A549 (cell line): ENCODE results near the gene TSSK2. TPM values are rescaled to one million over a fixed set of nuclear protein-coding genes. Genes with fewer than 3 reads are reported as not detected.

Experiments
- ATAC-seq, 2 experiments: fragments of 200-7000 bp in 1 of 2; fragments of >200 bp in 1 of 2; cut with Nextera tagmentation in 1 of 2; cut with Tn5 transposase in 1 of 2; 3 replicates each; pipeline versions ENCODE4 v1.8.0 to v1.9.1; 2018 to 2020; ENCODE audit warnings: mild to moderate bottlenecking in 1 of 2, moderate library complexity in 1 of 2
- CTCF ChIA-PET: fragments of 300-600 bp; sonication (Branson Sonifier 250); formaldehyde crosslinking; extraction: SDS; loops from one replicate; lab custom pipeline; 2021; ENCODE audit warnings: antibody characterized with exemption, inconsistent platforms; lab: Yijun Ruan, JAX
- POLR2A ChIA-PET: fragments of 350-600 bp; formaldehyde crosslinking; extraction: SDS; loops from one replicate; lab custom pipeline; 2021; ENCODE audit warnings: antibody characterized with exemption, inconsistent platforms; lab: Yijun Ruan, JAX
- DNase-seq, 2 experiments: peaks; one replicate each; pipeline versions ENCODE4 v3.0.0 to v3.0.0-alpha.2; 2011 to 2016; ENCODE audit warnings: low read depth in 1 of 2, low spot score in 1 of 2
- FAIRE-seq: peaks from 2 replicates; lab custom pipeline; 2011; peaks lifted over from hg19 to GRCh38; lab: Jason Lieb, UNC
- H3K27ac ChIP-seq, 2 experiments: fragments of >200 bp; sonication (Bioruptor Twin); formaldehyde crosslinking; 3 replicates each; pipeline ENCODE4 v1.5.1; 2016 to 2017
- H3K4me1 ChIP-seq: fragments of >200 bp; sonication (Bioruptor Twin); formaldehyde crosslinking; 3 replicates; pipeline ENCODE4 v1.6.1; 2016
- H3K4me2 ChIP-seq: fragments of >200 bp; sonication (Bioruptor Twin); formaldehyde crosslinking; 3 replicates; pipeline ENCODE4 v1.6.1; 2016
- H3K4me3 ChIP-seq: fragments of >200 bp; sonication (Bioruptor Twin); formaldehyde crosslinking; 3 replicates; pipeline ENCODE4 v1.5.1; 2016
- H3K9me3 ChIP-seq: fragments of >200 bp; sonication (Bioruptor Twin); formaldehyde crosslinking; 3 replicates; pipeline ENCODE4 v1.6.1; 2016
- CBX2 ChIP-seq: fragments of 200-600 bp; sonication (generic); IDR thresholded peaks from 2 replicates; pipeline ENCODE4 v1.6.1; 2016; ENCODE audit warnings: low read depth, mild to moderate bottlenecking, borderline replicate concordance
- CBX8 ChIP-seq: fragments of 200-600 bp; sonication (generic); IDR thresholded peaks from 2 replicates; pipeline ENCODE4 v1.6.1; 2016
- CHD4 ChIP-seq: fragments of 200-600 bp; sonication (generic); IDR thresholded peaks from 2 replicates; pipeline ENCODE4 v1.6.1; 2016; ENCODE audit warnings: antibody characterized with exemption, mild to moderate bottlenecking, borderline replicate concordance
- EHF ChIP-seq: fragments of 250-450 bp; sonication (Bioruptor Pico); IDR thresholded peaks from 2 replicates; pipeline ENCODE4 v1.5.0; 2020; ENCODE audit warnings: mild to moderate bottlenecking
- EHMT2 ChIP-seq: fragments of 200-600 bp; sonication (generic); IDR thresholded peaks from 2 replicates; pipeline ENCODE4 v1.6.1; 2016; ENCODE audit warnings: antibody characterized with exemption, low read depth, mild to moderate bottlenecking, moderate library complexity
- FOSB ChIP-seq: fragments of 250-450 bp; sonication (Bioruptor Pico); IDR thresholded peaks from 2 replicates; pipeline ENCODE4 v1.5.0; 2020; ENCODE audit warnings: mild to moderate bottlenecking, moderate library complexity
- FOSL2 ChIP-seq, 2 experiments: fragments of 450-650 bp in 1 of 2; fragments of >200 bp in 1 of 2; sonication (Bioruptor Twin) in 1 of 2; formaldehyde crosslinking; IDR thresholded peaks; 2 replicates each; pipeline versions ENCODE4 v1.5.0 to v1.6.1; 2016 to 2020; ENCODE audit warnings: mild to moderate bottlenecking in 1 of 2, moderate library complexity in 1 of 2
- FOXS1 ChIP-seq: fragments of 250-450 bp; sonication (Bioruptor Pico); IDR thresholded peaks from 2 replicates; pipeline ENCODE4 v1.5.0; 2020; ENCODE audit warnings: mild to moderate bottlenecking, moderate library complexity
- GATA3 ChIP-seq: IDR thresholded peaks from 2 replicates; pipeline ENCODE4 v1.6.1; 2012; ENCODE audit warnings: borderline replicate concordance
- HOXA7 ChIP-seq: fragments of 250-450 bp; sonication (Bioruptor Pico); IDR thresholded peaks from 2 replicates; pipeline ENCODE4 v1.5.0; 2020; ENCODE audit warnings: mild to moderate bottlenecking, moderate library complexity
- JUN ChIP-seq, 2 experiments: fragments of >200 bp; sonication (Bioruptor Twin); formaldehyde crosslinking; IDR thresholded peaks; 2 replicates in 1 of 2; 3 replicates in 1 of 2; pipeline ENCODE4 v1.6.1; 2016 to 2017
- JUNB ChIP-seq: fragments of >200 bp; sonication (Bioruptor Twin); formaldehyde crosslinking; IDR thresholded peaks from 2 replicates; pipeline ENCODE4 v1.6.1; 2016
- MAX ChIP-seq: IDR thresholded peaks from 2 replicates; pipeline ENCODE4 v1.6.1; 2012
- NFE2L2 ChIP-seq: fragments of 150-350 bp; conservative IDR thresholded peaks from 2 replicates; pipeline ENCODE4 v1.6.1; 2014; ENCODE audit warnings: low read length
- PHF8 ChIP-seq: fragments of 200-600 bp; sonication (generic); IDR thresholded peaks from 2 replicates; pipeline ENCODE4 v1.6.1; 2016; ENCODE audit warnings: low read depth, mild to moderate bottlenecking, antibody characterized with exemption, moderate library complexity, borderline replicate concordance
- POLR2AphosphoS2 ChIP-seq: conservative IDR thresholded peaks from 2 replicates; pipeline ENCODE4 v1.6.1; 2012; ENCODE audit warnings: low read length, improper control_type of control experiment, inconsistent platforms
- RAD21 ChIP-seq, 2 experiments: fragments of >200 bp in 1 of 2; sonication (Bioruptor Twin) in 1 of 2; formaldehyde crosslinking in 1 of 2; IDR thresholded peaks in 1 of 2; conservative IDR thresholded peaks in 1 of 2; 2 replicates in 1 of 2; 3 replicates in 1 of 2; pipeline ENCODE4 v1.6.1; 2012 to 2018; ENCODE audit warnings: inconsistent platforms in 1 of 2
- RNF2 ChIP-seq: fragments of 200-600 bp; sonication (generic); IDR thresholded peaks from 2 replicates; pipeline ENCODE4 v1.6.1; 2016; ENCODE audit warnings: low read depth, mild to moderate bottlenecking, antibody characterized with exemption, moderate library complexity, borderline replicate concordance
- SMC3 ChIP-seq: fragments of >200 bp; sonication (Bioruptor Twin); formaldehyde crosslinking; IDR thresholded peaks from 3 replicates; pipeline ENCODE4 v1.6.1; 2018; ENCODE audit warnings: inconsistent platforms
- TFCP2L1 ChIP-seq: fragments of 250-450 bp; sonication (Bioruptor Pico); IDR thresholded peaks from 2 replicates; pipeline ENCODE4 v1.5.0; 2021; ENCODE audit warnings: mild to moderate bottlenecking
- ZNF302 ChIP-seq: fragments of 250-450 bp; sonication (Bioruptor Pico); IDR thresholded peaks from 2 replicates; pipeline ENCODE4 v1.9.0; 2021; ENCODE audit warnings: inconsistent platforms, mild to moderate bottlenecking, moderate library complexity
- WGBS: methylation state at CpG from one replicate; pipeline ENCODE4 v1.1.6; 2017; ENCODE audit errors: missing lambda C conversion rate; 5-methylcytosine and 5-hydroxymethylcytosine counted together
- polyA plus RNA-seq, 4 experiments: library from polyadenylated mRNA; depleted of rRNA in 3 of 4; stranded (reverse); fragments of >200 nt; fragmentation: RNase III in 1 of 4; extraction: RNeasy Plus Mini Kit Qiagen cat#74134 plus additional on column Dnase treatment in 1 of 4; gene quantifications; 2 replicates in 3 of 4; 3 replicates in 1 of 4; pipeline ENCODE4 v1.2.3, GENCODE V29; 2011 to 2017
- TF ChIP-seq, protein P1 (sequence below): fragments of >200 bp; sonication (Bioruptor Twin); formaldehyde crosslinking; IDR thresholded peaks from 2 replicates; pipeline ENCODE4 v1.6.1; 2016
- TF ChIP-seq, protein P2 (sequence below): fragments of >200 bp; sonication (Bioruptor Twin); formaldehyde crosslinking; IDR thresholded peaks from 3 replicates; pipeline ENCODE4 v1.6.1; 2016
- TF ChIP-seq, protein P3 (sequence below): fragments of 250-450 bp; sonication (Bioruptor Pico); IDR thresholded peaks from 2 replicates; pipeline ENCODE4 v1.5.0; 2020; ENCODE audit warnings: low read depth, mild to moderate bottlenecking, moderate library complexity

Gene TSSK2
- polyA plus RNA-seq, 2 of the 4 experiments (the other 2 are of a cell fraction): not detected

DNA sequence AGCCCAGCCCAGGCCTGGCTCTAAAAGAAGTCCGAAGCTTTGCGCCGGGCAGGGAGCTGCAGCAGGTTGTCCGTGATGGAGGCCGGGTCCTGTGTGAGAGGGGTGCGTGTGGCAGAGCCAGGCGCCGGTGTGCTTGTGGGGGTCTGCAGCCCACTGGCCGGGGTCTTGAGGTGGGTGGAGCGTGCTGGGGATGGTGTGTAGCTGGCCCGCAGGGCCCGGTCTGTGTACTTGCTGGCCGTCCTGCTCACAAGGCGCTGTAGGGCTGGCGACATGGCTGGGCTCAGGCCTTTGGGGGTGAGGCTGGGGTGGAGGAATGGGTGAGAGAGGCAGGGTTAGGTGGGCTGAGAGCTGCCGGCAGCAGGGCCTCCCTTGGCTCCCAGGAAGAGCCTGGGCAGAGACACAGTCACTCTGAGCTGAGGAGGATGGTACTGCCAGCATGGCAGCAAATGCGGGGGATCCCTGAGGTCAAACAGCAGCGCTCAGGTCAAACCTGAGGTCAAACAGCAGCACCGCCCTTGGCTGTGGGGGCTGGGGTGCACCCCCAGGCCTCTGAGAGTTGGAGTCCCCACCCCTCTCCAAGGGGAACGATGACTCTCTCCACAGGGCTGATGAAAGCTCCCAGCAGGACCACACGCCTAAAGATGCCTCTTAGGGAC is 3.2 kb downstream of the TSSK2 start:
- ATAC-seq (no peak; a peak in 1 of 6 replicates), FAIRE-seq (no peak), DNase-seq (no peak)
- POLR2A ChIA-PET: interaction anchor here (1.0 kb wide), 1 partner anchor 13 kb away, joined by 3 read pairs; no protein-coding TSS in a partner anchor
- Histone ChIP-seq H3K9me3 (no peaks in the 10 kb centered on the region), H3K4me3 (no peak overlapping the region), H3K4me2 (no peak overlapping the region), H3K4me1 (no peaks in the 10 kb centered on the region), H3K27ac (no peak overlapping the region)
- 91% methylated on average over 8 of the region's 21 CpGs for WGBS
- TF ChIP-seq TFCP2L1: no peak
- no peak for TF ChIP-seq HOXA7 (CRISPR knock-in tag)
- TF ChIP-seq, protein P1, sequence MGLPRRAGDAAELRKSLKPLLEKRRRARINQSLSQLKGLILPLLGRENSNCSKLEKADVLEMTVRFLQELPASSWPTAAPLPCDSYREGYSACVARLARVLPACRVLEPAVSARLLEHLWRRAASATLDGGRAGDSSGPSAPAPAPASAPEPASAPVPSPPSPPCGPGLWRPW: no peak
- no peak for TF ChIP-seq CHD4
- TF ChIP-seq POLR2AphosphoS2: no peak
- no peak for TF ChIP-seq NFE2L2
- TF ChIP-seq SMC3: no peak
- TF ChIP-seq ZNF302 (CRISPR knock-in tag): no peak
- no peak for TF ChIP-seq CBX2
- no peak for TF ChIP-seq RNF2
- CTCF ChIA-PET: interaction anchor here (2.0 kb wide), 1 partner anchor 10 kb away, joined by 15 read pairs; the partner anchor contains the start of gene ESS2

- ChIA-PET CTCF (interaction anchor here (2.0 kb wide), 1 partner anchor 10 kb away, joined by 15 read pairs; the partner anchor contains the start of gene ESS2), POLR2A (no interaction called here)
- 90% methylated on average over 18 of the region's 18 CpGs for WGBS
- H3K4me3 ChIP-seq: no peak overlapping the region
- FAIRE-seq (no peak), DNase-seq (no peak), ATAC-seq (no peak)
- no peak overlapping the region for H3K27ac ChIP-seq
- H3K9me3 ChIP-seq: no peaks in the 10 kb centered on the region
- no peak for TF ChIP-seq PHF8
- TF ChIP-seq RAD21 (conservative IDR thresholded peaks at IDR 0.05 in 1 of 2, IDR thresholded peaks at IDR 0.05 in 1 of 2): no peak
- TF ChIP-seq CHD4: no peak
- no peak overlapping the region for H3K4me2 ChIP-seq
- H3K4me1 ChIP-seq: no peaks in the 10 kb centered on the region
Observed at GRCh38 chr22:19134874-19135273, 3.8 kb downstream of the TSSK2 start.

- DNase-seq (no peak), FAIRE-seq (no peak), ATAC-seq (no peak)
- Histone ChIP-seq H3K4me2 (no peak overlapping the region), H3K4me1 (no peaks in the 10 kb centered on the region)
- TF ChIP-seq, protein P2, sequence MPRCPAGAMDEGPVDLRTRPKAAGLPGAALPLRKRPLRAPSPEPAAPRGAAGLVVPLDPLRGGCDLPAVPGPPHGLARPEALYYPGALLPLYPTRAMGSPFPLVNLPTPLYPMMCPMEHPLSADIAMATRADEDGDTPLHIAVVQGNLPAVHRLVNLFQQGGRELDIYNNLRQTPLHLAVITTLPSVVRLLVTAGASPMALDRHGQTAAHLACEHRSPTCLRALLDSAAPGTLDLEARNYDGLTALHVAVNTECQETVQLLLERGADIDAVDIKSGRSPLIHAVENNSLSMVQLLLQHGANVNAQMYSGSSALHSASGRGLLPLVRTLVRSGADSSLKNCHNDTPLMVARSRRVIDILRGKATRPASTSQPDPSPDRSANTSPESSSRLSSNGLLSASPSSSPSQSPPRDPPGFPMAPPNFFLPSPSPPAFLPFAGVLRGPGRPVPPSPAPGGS: no peak
- TF ChIP-seq JUN (IDR thresholded peaks at IDR 0.05) (no peak), RAD21 (conservative IDR thresholded peaks at IDR 0.05 in 1 of 2, IDR thresholded peaks at IDR 0.05 in 1 of 2) (no peak)
- TF ChIP-seq, all 56 proteins: peak for 0
- no peak overlapping the region for H3K27ac ChIP-seq
- CTCF ChIA-PET: no interaction called here
- WGBS: 84% methylated on average over 10 of the region's 10 CpGs
- POLR2A ChIA-PET: no interaction called here
- H3K4me3 ChIP-seq: no peak overlapping the region
- no peaks in the 10 kb centered on the region for H3K9me3 ChIP-seq
Observed at GRCh38 chr22:19136915-19137314, 5.8 kb downstream of the TSSK2 start.

GRCh38 chr22:19137384-19138216 is 6.5 kb downstream of the TSSK2 start:
- POLR2A ChIA-PET: no interaction called here
- no peak overlapping the region for H3K4me3 ChIP-seq
- H3K4me2 ChIP-seq: no peak overlapping the region
- CTCF ChIA-PET: no interaction called here
- 87% methylated on average over 7 of the region's 11 CpGs for WGBS
- no peak overlapping the region for H3K27ac ChIP-seq
- DNase-seq (no peak), FAIRE-seq (no peak), ATAC-seq (no peak)
- H3K4me1 ChIP-seq: no peaks in the 10 kb centered on the region
- H3K9me3 ChIP-seq: no peaks in the 10 kb centered on the region
- TF ChIP-seq FOXS1 (CRISPR knock-in tag) (no peak), FOSB (no peak), EHF (CRISPR knock-in tag) (no peak), CBX8 (no peak), MAX (no peak), ZNF302 (CRISPR knock-in tag) (no peak), GATA3 (no peak), JUNB (no peak), CBX2 (no peak), FOSL2 (IDR thresholded peaks at IDR 0.05) (no peak), FOSL2 (CRISPR knock-in tag; IDR thresholded peaks at IDR 0.05) (no peak), EHMT2 (no peak)
- TF ChIP-seq, protein P3, sequence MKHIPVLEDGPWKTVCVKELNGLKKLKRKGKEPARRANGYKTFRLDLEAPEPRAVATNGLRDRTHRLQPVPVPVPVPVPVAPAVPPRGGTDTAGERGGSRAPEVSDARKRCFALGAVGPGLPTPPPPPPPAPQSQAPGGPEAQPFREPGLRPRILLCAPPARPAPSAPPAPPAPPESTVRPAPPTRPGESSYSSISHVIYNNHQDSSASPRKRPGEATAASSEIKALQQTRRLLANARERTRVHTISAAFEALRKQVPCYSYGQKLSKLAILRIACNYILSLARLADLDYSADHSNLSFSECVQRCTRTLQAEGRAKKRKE (CRISPR knock-in tag): no peak
